Measurements from ENCODE around the gene GZF1. TPM values are rescaled to one million over a fixed set of nuclear protein-coding genes. Genes with fewer than 3 reads are reported as not detected.
A peak's percentile ranks its signal among the peaks of the same experiment; 100 is the strongest.

Gene GZF1
- total RNA-seq, 6 experiments from 2014 or later = 3.5 to 9.6 (median 6.1) TPM

DNA sequence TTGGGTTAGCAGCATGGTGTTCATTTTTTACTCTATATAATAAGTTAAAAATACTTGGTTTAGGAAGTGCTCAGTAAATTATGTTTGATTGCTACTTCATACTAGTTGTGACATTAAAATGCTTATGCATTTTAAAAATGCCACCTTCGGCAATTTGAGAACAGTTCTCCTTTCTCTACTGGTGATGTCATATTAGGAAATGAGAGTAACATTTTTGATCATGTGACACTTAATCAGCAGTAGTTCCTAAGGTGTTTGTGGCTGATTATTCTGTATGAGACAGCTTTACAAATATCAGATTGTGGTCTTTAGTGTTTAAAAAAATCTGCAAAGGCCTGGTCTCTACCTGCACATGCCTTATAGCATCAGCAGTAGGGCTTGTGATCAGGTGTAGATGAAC is 4.4 kb downstream of the GZF1 start:
- H3K27me3 ChIP-seq = no peaks in the 10 kb centered on the region
- intact Hi-C loops (cut with DNase I) = no loop called here
- DNase-seq (no peak), ATAC-seq (no peak)
- peaks cover 0 to 38% (median 8%) of the 10 kb centered on the region in 4 donors for H3K4me1 ChIP-seq
- no peak overlapping the region for H3K4me3 ChIP-seq
- no peak for TF ChIP-seq POLR2A (IDR thresholded peaks at IDR 0.05)
- TF ChIP-seq, protein P1, sequence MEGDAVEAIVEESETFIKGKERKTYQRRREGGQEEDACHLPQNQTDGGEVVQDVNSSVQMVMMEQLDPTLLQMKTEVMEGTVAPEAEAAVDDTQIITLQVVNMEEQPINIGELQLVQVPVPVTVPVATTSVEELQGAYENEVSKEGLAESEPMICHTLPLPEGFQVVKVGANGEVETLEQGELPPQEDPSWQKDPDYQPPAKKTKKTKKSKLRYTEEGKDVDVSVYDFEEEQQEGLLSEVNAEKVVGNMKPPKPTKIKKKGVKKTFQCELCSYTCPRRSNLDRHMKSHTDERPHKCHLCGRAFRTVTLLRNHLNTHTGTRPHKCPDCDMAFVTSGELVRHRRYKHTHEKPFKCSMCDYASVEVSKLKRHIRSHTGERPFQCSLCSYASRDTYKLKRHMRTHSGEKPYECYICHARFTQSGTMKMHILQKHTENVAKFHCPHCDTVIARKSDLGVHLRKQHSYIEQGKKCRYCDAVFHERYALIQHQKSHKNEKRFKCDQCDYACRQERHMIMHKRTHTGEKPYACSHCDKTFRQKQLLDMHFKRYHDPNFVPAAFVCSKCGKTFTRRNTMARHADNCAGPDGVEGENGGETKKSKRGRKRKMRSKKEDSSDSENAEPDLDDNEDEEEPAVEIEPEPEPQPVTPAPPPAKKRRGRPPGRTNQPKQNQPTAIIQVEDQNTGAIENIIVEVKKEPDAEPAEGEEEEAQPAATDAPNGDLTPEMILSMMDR (IDR thresholded peaks at IDR 0.05) = no peak
- no peak overlapping the region for H3K27ac ChIP-seq
- H3K36me3 ChIP-seq = peaks cover 0 to 38% (median 16%) of the 10 kb centered on the region in 4 donors
- no peaks in the 10 kb centered on the region for H3K9me3 ChIP-seq
- WGBS (ENCODE audit: insufficient coverage, low coverage, low lambda C conversion rate, missing lambda C conversion rate) = 65% methylated on average over 1 of the region's 1 CpG

DNA sequence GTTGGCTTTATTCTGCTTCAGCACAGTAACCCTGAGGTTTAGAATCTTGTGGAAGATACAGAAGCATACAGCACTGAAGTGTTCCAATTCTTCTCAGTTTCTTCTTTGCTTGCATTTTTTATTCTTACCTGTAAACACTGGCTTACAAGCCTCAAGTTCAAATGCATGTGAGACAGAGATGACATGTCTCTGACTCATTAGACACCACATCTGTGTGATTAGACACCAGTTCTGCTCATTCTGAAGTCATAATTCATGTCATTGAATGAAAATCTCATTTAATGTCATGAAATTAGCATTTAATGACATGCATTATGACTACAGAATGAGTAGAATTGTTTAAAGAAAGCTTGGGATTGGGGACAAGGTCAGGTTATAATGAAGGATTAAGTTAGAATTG is 5.8 kb downstream of the GZF1 start:
- Histone ChIP-seq H3K9me3 (no peaks in the 10 kb centered on the region), H3K27ac (no peak overlapping the region), H3K4me1 (peaks cover 0 to 35% (median 8%) of the 10 kb centered on the region in 4 donors), H3K4me3 (no peak overlapping the region), H3K27me3 (no peaks in the 10 kb centered on the region), H3K36me3 (peaks cover 0 to 49% (median 19%) of the 10 kb centered on the region in 4 donors)
- intact Hi-C loops (cut with DNase I) = no loop called here
- TF ChIP-seq, protein P1 (IDR thresholded peaks at IDR 0.05) = no peak
- TF ChIP-seq POLR2A (IDR thresholded peaks at IDR 0.05) = no peak
- ATAC-seq (no peak), DNase-seq (no peak)

DNA sequence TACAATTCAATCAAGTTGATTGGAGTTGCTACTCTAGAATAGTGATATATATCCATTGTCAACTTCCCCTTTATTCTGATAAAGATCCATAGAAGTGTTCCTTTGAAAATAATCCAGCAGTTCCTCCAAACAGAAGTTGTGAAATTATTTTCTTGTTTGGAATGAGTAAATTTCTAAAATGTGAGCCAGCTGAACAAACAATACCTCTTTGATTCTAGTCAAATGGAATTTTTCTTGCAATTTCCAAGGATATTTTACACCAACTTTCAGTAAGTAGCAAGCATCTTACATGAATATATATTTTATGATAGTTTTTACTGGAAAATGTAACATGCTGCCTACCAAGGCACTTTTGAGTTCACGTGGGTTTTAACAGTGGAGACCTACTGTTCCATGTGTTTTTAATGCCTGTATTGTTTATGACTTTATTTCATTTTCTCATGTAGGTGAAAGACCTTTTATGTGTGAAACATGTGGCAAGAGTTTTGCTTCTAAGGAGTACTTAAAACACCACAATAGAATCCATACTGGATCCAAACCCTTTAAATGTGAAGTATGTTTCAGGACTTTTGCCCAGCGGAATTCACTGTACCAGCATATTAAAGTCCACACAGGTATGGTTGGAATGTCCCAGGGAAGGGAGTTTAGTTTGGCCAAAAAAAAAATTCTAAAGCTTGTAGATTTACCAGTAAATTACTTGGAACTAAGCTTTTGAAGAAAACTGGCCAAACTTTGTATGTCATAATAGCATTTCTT is 6.5 kb downstream of the GZF1 start:
- Histone ChIP-seq H3K4me1 (peaks cover 0 to 28% (median 4%) of the 10 kb centered on the region in 4 donors), H3K36me3 (peaks cover 0 to 56% (median 19%) of the 10 kb centered on the region in 4 donors), H3K27me3 (no peaks in the 10 kb centered on the region), H3K9me3 (no peaks in the 10 kb centered on the region), H3K4me3 (no peak overlapping the region), H3K27ac (no peak overlapping the region)
- ATAC-seq (peak in 3 of 4 donors; percentile 13 to 20 (median 15)), DNase-seq (no peak)
- intact Hi-C loops (cut with DNase I) = no loop called here
- TF ChIP-seq, protein P1 (IDR thresholded peaks at IDR 0.05) = no peak
- TF ChIP-seq POLR2A (IDR thresholded peaks at IDR 0.05) = no peak
- 98% methylated on average over 2 of the region's 2 CpGs for WGBS (ENCODE audit: insufficient coverage, low coverage, low lambda C conversion rate, missing lambda C conversion rate)

DNA sequence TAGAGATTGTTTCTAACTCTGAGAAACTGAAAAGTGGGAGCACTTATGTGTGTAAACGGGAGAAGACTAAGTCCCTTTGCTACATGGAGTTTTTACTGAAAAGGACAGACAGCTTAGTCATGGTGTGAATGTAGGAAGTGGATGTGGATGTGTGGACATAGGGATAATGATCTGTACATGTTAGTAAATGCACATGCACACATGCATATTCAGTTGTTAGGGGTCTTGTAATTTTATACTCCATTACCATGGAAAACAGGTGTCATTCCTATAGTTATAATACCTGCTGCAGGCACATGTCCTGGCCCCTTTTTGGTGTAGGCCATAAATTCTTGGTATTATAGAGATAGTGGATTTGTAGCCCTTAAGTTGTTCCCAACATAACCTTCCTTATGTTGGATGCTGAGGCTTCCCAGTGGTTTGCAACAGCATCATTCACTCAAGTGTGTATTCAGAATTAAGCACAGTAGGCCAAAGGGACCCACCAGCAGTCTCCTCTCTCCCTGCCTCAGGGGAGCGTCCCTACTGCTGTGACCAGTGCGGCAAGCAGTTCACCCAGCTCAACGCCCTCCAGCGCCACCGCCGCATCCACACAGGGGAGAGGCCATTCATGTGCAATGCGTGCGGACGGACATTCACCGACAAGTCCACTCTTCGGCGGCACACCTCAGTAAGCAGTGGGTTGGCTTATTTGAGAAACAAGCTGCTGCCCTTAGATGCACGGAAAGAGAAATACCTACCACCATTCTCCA is 7.3 kb downstream of the GZF1 start:
- WGBS (ENCODE audit: insufficient coverage, low coverage, low lambda C conversion rate, missing lambda C conversion rate) = 100% methylated on average over 14 of the region's 14 CpGs
- Histone ChIP-seq H3K27me3 (no peaks in the 10 kb centered on the region), H3K4me3 (no peak overlapping the region), H3K4me1 (peaks cover 0 to 28% (median 4%) of the 10 kb centered on the region in 4 donors), H3K36me3 (peaks cover 0 to 60% (median 19%) of the 10 kb centered on the region in 4 donors), H3K9me3 (no peaks in the 10 kb centered on the region), H3K27ac (no peak overlapping the region)
- ATAC-seq (no peak), DNase-seq (no peak)
- intact Hi-C loops (cut with DNase I) = no loop called here
- TF ChIP-seq, protein P1 (IDR thresholded peaks at IDR 0.05) = no peak
- no peak for TF ChIP-seq POLR2A (IDR thresholded peaks at IDR 0.05)

Measured in right lobe of liver (tissue), 6 donors.